K562 (cell line): ENCODE measurements around the gene QRFP. TPM values are rescaled to one million over a fixed set of nuclear protein-coding genes. Genes with fewer than 3 reads are reported as not detected.
A peak's percentile ranks its signal among the peaks of the same experiment; 100 is the strongest.

Experiments
- ATAC-seq: fragments of 200-7000 bp; cut with Tn5 transposase; 3 replicates; pipeline ENCODE4 v1.9.1; 2020; ENCODE audit warnings: moderate library complexity
- BruUV-seq: library from RNA; stranded (reverse); fragments of 400-500 nt; replicated peaks from 2 replicates; lab custom pipeline; 2021; lab: Mats Ljungman, UMichigan
- CTCF ChIA-PET: fragments of 300-600 bp; formaldehyde crosslinking; extraction: SDS; loops from one replicate; lab custom pipeline; 2021; ENCODE audit warnings: low intra/inter-chr PET ratio; lab: Yijun Ruan, JAX
- POLR2A ChIA-PET: fragments of 300-600, 350-650 bp; sonication (Branson Sonifier 250); formaldehyde crosslinking; extraction: SDS; loops from one replicate; lab custom pipeline; 2021; ENCODE audit warnings: antibody characterized with exemption, inconsistent platforms; lab: Yijun Ruan, JAX
- DNase-seq, 4 experiments: peaks; one replicate each; pipeline versions ENCODE4 v3.0.0 to v3.0.0-alpha.2; 2011 to 2018; ENCODE audit warnings: low spot score in 3 of 4, mixed read lengths in 3 of 4; ENCODE audit errors: extremely low read depth in 1 of 4
- FAIRE-seq: peaks from 2 replicates; lab custom pipeline; 2011; peaks lifted over from hg19 to GRCh38; lab: Jason Lieb, UNC
- H2AFZ ChIP-seq: 2 replicates; pipeline ENCODE4 v1.6.0; 2011; ENCODE audit warnings: low read depth, low read length, control low read depth, inconsistent platforms
- H3K27ac ChIP-seq: fragments of 200-600 bp; 3 replicates; pipeline ENCODE4 v1.8.0; 2011; ENCODE audit warnings: low read depth, mild to moderate bottlenecking, control low read depth, inconsistent platforms, low read length, moderate library complexity, mixed read lengths; ENCODE audit errors: extremely low read depth
- H3K27me3 ChIP-seq, 2 experiments: fragments of 300-600 bp in 1 of 2; 2 replicates in 1 of 2; 3 replicates in 1 of 2; pipeline versions ENCODE4 v1.6.0 to v1.8.0; 2011; ENCODE audit warnings: inconsistent platforms in 2 of 2, low read length in 2 of 2, mild to moderate bottlenecking in 1 of 2, mixed read lengths in 1 of 2, moderate library complexity in 1 of 2; ENCODE audit not compliant: control insufficient read depth in 2 of 2, insufficient read depth in 2 of 2
- H3K36me3 ChIP-seq: fragments of 300-600 bp; 3 replicates; pipeline ENCODE4 v1.8.0; 2011; ENCODE audit warnings: mild to moderate bottlenecking, low read length, inconsistent platforms; ENCODE audit not compliant: control insufficient read depth, insufficient read depth
- H3K4me1 ChIP-seq, 2 experiments: fragments of 200-600 bp in 1 of 2; replicated peaks in 1 of 2; 2 replicates in 1 of 2; 3 replicates in 1 of 2; pipeline versions ENCODE4 v1.5.1 to v1.8.0; 2011; ENCODE audit warnings: inconsistent platforms in 2 of 2, low read length in 2 of 2, mild to moderate bottlenecking in 1 of 2, mixed read lengths in 1 of 2, moderate library complexity in 1 of 2; ENCODE audit not compliant: control insufficient read depth in 2 of 2, insufficient read depth in 2 of 2
- H3K4me2 ChIP-seq: 2 replicates; pipeline ENCODE4 v1.6.1; 2011; ENCODE audit warnings: low read length, control low read depth, inconsistent platforms, mixed read lengths; ENCODE audit not compliant: insufficient read depth
- H3K4me3 ChIP-seq: fragments of 200-600 bp; sonication (generic), shearing (Covaris generic); 2 replicates; pipeline ENCODE4 v1.5.1; 2016; ENCODE audit warnings: control low read depth, inconsistent platforms
- H3K79me2 ChIP-seq: fragments of 200-600 bp; 3 replicates; pipeline ENCODE4 v1.8.0; 2011; ENCODE audit warnings: low read length, inconsistent platforms; ENCODE audit not compliant: control insufficient read depth, insufficient read depth
- H3K9ac ChIP-seq, 2 experiments: 2 replicates each; pipeline versions ENCODE4 v1.6.0 to v1.6.1; 2011; ENCODE audit warnings: low read depth in 2 of 2, low read length in 2 of 2, control low read depth in 1 of 2, inconsistent platforms in 1 of 2, mild to moderate bottlenecking in 1 of 2, mixed read lengths in 1 of 2; ENCODE audit not compliant: insufficient read depth in 1 of 2
- H3K9me1 ChIP-seq: one replicate; pipeline ENCODE4 v1.6.0; 2011; ENCODE audit warnings: inconsistent platforms, mild to moderate bottlenecking, low read length, moderate library complexity; ENCODE audit not compliant: control insufficient read depth, insufficient read depth
- H3K9me3 ChIP-seq: replicated peaks from 2 replicates; pipeline ENCODE4 v1.5.1; 2011; ENCODE audit warnings: low read depth, low read length, inconsistent platforms; ENCODE audit not compliant: control insufficient read depth, insufficient read depth
- H4K20me1 ChIP-seq: replicated peaks from 2 replicates; pipeline ENCODE4 v1.6.1; 2011; ENCODE audit warnings: low read length, inconsistent platforms, mixed read lengths; ENCODE audit not compliant: control insufficient read depth, insufficient read depth
- FOSL1 ChIP-seq: fragments of 200-800 bp; sonication (Bioruptor generic); conservative IDR thresholded peaks from 2 replicates; pipeline ENCODE4 v1.6.1; 2016; ENCODE audit warnings: missing genetic modification characterization, missing compliant biosample characterization
- NFIX ChIP-seq: fragments of 250-450 bp; sonication (Bioruptor Pico); IDR thresholded peaks from 2 replicates; pipeline ENCODE4 v1.4.0; 2020; ENCODE audit warnings: low read depth, mild to moderate bottlenecking, moderate library complexity
- ZNF140 ChIP-seq: fragments of 250-450 bp; sonication (Bioruptor Pico); IDR thresholded peaks from 2 replicates; pipeline ENCODE4 v1.8.0; 2021; ENCODE audit warnings: moderate library complexity, mild to moderate bottlenecking, inconsistent platforms
- ZNF41 ChIP-seq: fragments of 250-450 bp; sonication (Bioruptor Pico); conservative IDR thresholded peaks from 2 replicates; pipeline ENCODE4 v1.4.0; 2020; ENCODE audit warnings: mild to moderate bottlenecking
- WGBS: fragments of 100-300 bp; shearing (Covaris generic); methylation state at CpG from one replicate; pipeline ENCODE4 v1.1.6; 2016; ENCODE audit warnings: low coverage, mixed read lengths; ENCODE audit not compliant: insufficient coverage; ENCODE audit errors: missing lambda C conversion rate; 5-methylcytosine and 5-hydroxymethylcytosine counted together
- in situ Hi-C: fragments of 300-500 bp; cut with MboI; formaldehyde crosslinking; loops from 4 replicates; pipeline ENCODE4 v1.15.0; 2018; ENCODE audit warnings: inconsistent platforms, mixed read lengths
- intact Hi-C: fragments of 100-400 bp; cut with micrococcal nuclease; formaldehyde crosslinking; loops from 2 replicates; pipeline ENCODE4 v1.14.2; 2022
- polyA plus RNA-seq, 8 experiments: library from polyadenylated mRNA; depleted of rRNA in 4 of 8; stranded (reverse) in 5 of 8; unstranded in 3 of 8; fragments of >200 nt; fragmentation: Nextera tagmentation in 2 of 8; fragmentation: Illumina TruSeq in 1 of 8; extraction: Ambion mirVana in 2 of 8; extraction: Trizol in 1 of 8; gene quantifications; 2 replicates each; pipeline versions ENCODE4 v1.2.1 to v1.2.3, GENCODE V29; 2011 to 2014; ENCODE audit warnings: inconsistent platforms in 1 of 8, missing spikeins in 1 of 8
- total RNA-seq, 7 experiments: library from RNA; depleted of rRNA in 6 of 7; stranded (reverse); fragments of >200 nt in 6 of 7; fragmentation: Illumina TruSeq in 2 of 7; extraction: Trizol in 2 of 7; gene quantifications; 2 replicates each; pipeline versions ENCODE4 v1.2.1 to v1.2.3, GENCODE V29; 2011 to 2021; ENCODE audit warnings: low replicate concordance in 1 of 7
- TF ChIP-seq, protein P1 (sequence below), 2 experiments: fragments of 450-650 bp in 1 of 2; sonication (generic) in 1 of 2; formaldehyde crosslinking; conservative IDR thresholded peaks; 2 replicates each; pipeline versions ENCODE4 v1.4.0 to v1.8.1; 2020 to 2022; ENCODE audit warnings: mild to moderate bottlenecking in 1 of 2, missing genetic modification reagents in 1 of 2
- TF ChIP-seq, protein P2 (sequence below), 2 experiments: fragments of 450-650 bp in 1 of 2; sonication (generic) in 1 of 2; formaldehyde crosslinking in 1 of 2; IDR thresholded peaks in 1 of 2; conservative IDR thresholded peaks in 1 of 2; 2 replicates each; pipeline versions ENCODE4 v1.6.1 to v1.8.1; 2016 to 2023; ENCODE audit warnings: mild to moderate bottlenecking in 2 of 2, moderate library complexity in 2 of 2, inconsistent platforms in 1 of 2, missing genetic modification reagents in 1 of 2

QRFP gene
- total and polyA plus RNA-seq, 9 of the 15 experiments (the other 6 are each of a cell fraction or from before 2014, with no cell fraction given), result not detected

DNA sequence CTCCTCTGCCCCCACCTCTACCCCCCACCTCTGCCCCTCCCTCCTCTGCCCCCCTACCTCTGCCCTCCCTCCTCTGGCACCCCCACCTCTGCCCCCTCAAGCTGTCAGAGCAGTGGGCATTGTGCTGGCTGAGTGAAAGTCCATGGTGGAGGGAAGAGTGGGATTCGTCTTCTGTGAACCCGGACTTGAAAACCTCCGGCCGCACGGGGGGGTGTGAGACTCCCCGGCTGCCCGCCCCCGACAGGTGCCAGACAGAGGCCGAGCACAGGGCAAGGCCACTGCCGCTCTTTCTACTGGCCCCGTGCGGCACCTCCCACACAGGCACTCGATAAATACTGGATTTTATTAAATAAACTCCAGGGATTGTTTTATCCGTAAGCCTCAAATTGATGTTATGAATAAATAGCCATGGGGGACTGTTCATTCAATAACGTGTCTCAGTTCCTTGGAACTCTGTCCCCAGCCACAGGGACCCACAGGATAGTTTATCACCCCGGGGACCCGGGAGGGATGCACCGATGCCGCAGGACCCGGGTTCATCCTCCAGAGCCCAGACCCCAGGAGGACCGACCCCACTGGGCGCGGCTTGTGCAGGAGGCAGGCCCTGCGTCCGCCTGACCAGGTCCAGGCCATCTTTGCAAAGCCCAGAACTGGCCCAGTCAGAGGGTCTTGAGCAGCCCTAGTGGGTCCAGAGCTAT, 2.6 kb upstream of the QRFP start:
- Histone ChIP-seq H2AFZ (no peak overlapping the region), H3K27ac (no peak overlapping the region), H3K4me3 (no peak overlapping the region)
- CTCF ChIA-PET, result no interaction called here
- DNase-seq, result peak in 3 of 4 experiments; percentile 60 to 80 (median 66)
- TF ChIP-seq, protein P1, sequence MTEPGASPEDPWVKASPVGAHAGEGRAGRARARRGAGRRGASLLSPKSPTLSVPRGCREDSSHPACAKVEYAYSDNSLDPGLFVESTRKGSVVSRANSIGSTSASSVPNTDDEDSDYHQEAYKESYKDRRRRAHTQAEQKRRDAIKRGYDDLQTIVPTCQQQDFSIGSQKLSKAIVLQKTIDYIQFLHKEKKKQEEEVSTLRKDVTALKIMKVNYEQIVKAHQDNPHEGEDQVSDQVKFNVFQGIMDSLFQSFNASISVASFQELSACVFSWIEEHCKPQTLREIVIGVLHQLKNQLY (CRISPR knock-in tag; conservative IDR thresholded peaks at IDR 0.05), result 0 out of 4 replicates have a peak, but pooled peaks of 1 of the 2 experiments have one; percentile 15
- TF ChIP-seq ZNF140, result no peak
- TF ChIP-seq, protein P2, sequence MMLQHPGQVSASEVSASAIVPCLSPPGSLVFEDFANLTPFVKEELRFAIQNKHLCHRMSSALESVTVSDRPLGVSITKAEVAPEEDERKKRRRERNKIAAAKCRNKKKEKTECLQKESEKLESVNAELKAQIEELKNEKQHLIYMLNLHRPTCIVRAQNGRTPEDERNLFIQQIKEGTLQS (IDR thresholded peaks at IDR 0.05), result no peak
- TF ChIP-seq, protein P2 (CRISPR knock-in tag; conservative IDR thresholded peaks at IDR 0.05), result 0 out of 2 replicates have a peak, but pooled peaks have one; percentile 25
- no peak for TF ChIP-seq NFIX (CRISPR knock-in tag)
- TF ChIP-seq ZNF41 (CRISPR knock-in tag), result no peak
- no peak for TF ChIP-seq FOSL1
- TF ChIP-seq, all 486 proteins: peak for 2
- 6% methylated on average over 25 of the region's 25 CpGs for WGBS
- BruUV-seq, result no TSS peak
- intact Hi-C loops, result no loop called here
- H3K27me3 ChIP-seq, result peaks cover 71 to 85% of the 10 kb centered on the region in 2 experiments
- in situ Hi-C loops, result no loop called here
- peaks cover 6 to 84% of the 10 kb centered on the region in 2 experiments; a peak in 4 of 5 replicates for H3K4me1 ChIP-seq
- H3K9ac ChIP-seq, result peak overlapping the region in 1 of 2 experiments; percentile 5; a peak in 1 of 4 replicates
- FAIRE-seq (no peak), ATAC-seq (no peak)
- peaks cover 94% of the 10 kb centered on the region for H4K20me1 ChIP-seq
- no peaks in the 10 kb centered on the region for H3K79me2 ChIP-seq
- H3K4me2 ChIP-seq, result no peak overlapping the region
- POLR2A ChIA-PET, result interaction anchor here (1.0 to 25.7 kb wide), 8 partner anchors 6 to 46 kb away, joined by 3 to 582 read pairs (median 9); partner anchors contain the start of gene QRFP
- H3K9me1 ChIP-seq, result peaks cover 17% of the 10 kb centered on the region
- no peaks in the 10 kb centered on the region for H3K9me3 ChIP-seq
- no peaks in the 10 kb centered on the region for H3K36me3 ChIP-seq
